Mesendoderm (in vitro differentiated cells): ENCODE results near the gene GRID2.
A peak's percentile ranks its signal among the peaks of the same experiment; 100 is the strongest.

Source experiments
- DNase-seq: peaks from one replicate; pipeline ENCODE4 v3.0.0; 2013
- H2AK5ac ChIP-seq: 2 replicates; pipeline ENCODE4 v1.6.1; 2013; ENCODE audit warnings: low read length, inconsistent platforms
- H2BK120ac ChIP-seq: 2 replicates; pipeline ENCODE4 v1.6.1; 2013; ENCODE audit warnings: low read depth, mild to moderate bottlenecking, low read length, moderate library complexity, mixed read lengths
- H2BK15ac ChIP-seq: replicated peaks from 2 replicates; pipeline ENCODE4 v1.6.1; 2013; ENCODE audit warnings: low read depth, mild to moderate bottlenecking, moderate library complexity
- H2BK5ac ChIP-seq: 2 replicates; pipeline ENCODE4 v1.6.1; 2013; ENCODE audit warnings: low read length, inconsistent platforms
- H3K18ac ChIP-seq: 2 replicates; pipeline ENCODE4 v1.6.1; 2013; ENCODE audit warnings: mild to moderate bottlenecking, low read length, mixed read lengths
- H3K23ac ChIP-seq: one replicate; pipeline ENCODE4 v1.6.1; 2013; ENCODE audit warnings: low read length
- H3K27ac ChIP-seq: 2 replicates; pipeline ENCODE4 v1.5.1; 2013; ENCODE audit warnings: low read depth, mild to moderate bottlenecking, inconsistent platforms, low read length, moderate library complexity
- H3K27me3 ChIP-seq: 2 replicates; pipeline ENCODE4 v1.6.1; 2013; ENCODE audit warnings: low read length, control low read depth, mild to moderate bottlenecking, inconsistent platforms; ENCODE audit not compliant: insufficient read depth, poor library complexity
- H3K36me3 ChIP-seq: 2 replicates; pipeline ENCODE4 v1.6.1; 2013; ENCODE audit warnings: low read length, inconsistent platforms; ENCODE audit not compliant: control insufficient read depth, insufficient read depth
- H3K4ac ChIP-seq: one replicate; pipeline ENCODE4 v1.6.1; 2013; ENCODE audit warnings: low read depth, mild to moderate bottlenecking, low read length, moderate library complexity
- H3K4me1 ChIP-seq: 2 replicates; pipeline ENCODE4 v1.6.1; 2013; ENCODE audit warnings: low read depth, low read length, inconsistent platforms; ENCODE audit not compliant: control insufficient read depth
- H3K4me2 ChIP-seq: 2 replicates; pipeline ENCODE4 v1.6.1; 2013; ENCODE audit warnings: low read length
- H3K4me3 ChIP-seq: 2 replicates; pipeline ENCODE4 v1.5.1; 2013; ENCODE audit warnings: mild to moderate bottlenecking, low read length
- H3K56ac ChIP-seq: one replicate; pipeline ENCODE4 v1.6.1; 2013; ENCODE audit warnings: low read length
- H3K79me1 ChIP-seq: 2 replicates; pipeline ENCODE4 v1.6.1; 2013; ENCODE audit warnings: low read length, inconsistent platforms
- H3K79me2 ChIP-seq: 2 replicates; pipeline ENCODE4 v1.6.1; 2013; ENCODE audit warnings: mild to moderate bottlenecking, low read length; ENCODE audit not compliant: control insufficient read depth, insufficient read depth
- H3K9ac ChIP-seq: 2 replicates; pipeline ENCODE4 v1.6.1; 2013; ENCODE audit warnings: low read length, inconsistent platforms
- H4K5ac ChIP-seq: one replicate; pipeline ENCODE4 v1.6.1; 2013; ENCODE audit warnings: low read length
- H4K8ac ChIP-seq: one replicate; pipeline ENCODE4 v1.6.1; 2013; ENCODE audit warnings: low read depth, mild to moderate bottlenecking, control low read depth, low read length, moderate library complexity
- WGBS: extraction: QIAGEN DNeasy Blood & Tissue Kit; methylation state at CpG from one replicate; pipeline ENCODE4 v1.1.7; 2013; ENCODE audit warnings: low lambda C conversion rate, missing lambda C conversion rate; ENCODE audit not compliant: insufficient coverage; ENCODE audit errors: extremely low coverage; 5-methylcytosine and 5-hydroxymethylcytosine counted together

The GRID2 gene

DNA sequence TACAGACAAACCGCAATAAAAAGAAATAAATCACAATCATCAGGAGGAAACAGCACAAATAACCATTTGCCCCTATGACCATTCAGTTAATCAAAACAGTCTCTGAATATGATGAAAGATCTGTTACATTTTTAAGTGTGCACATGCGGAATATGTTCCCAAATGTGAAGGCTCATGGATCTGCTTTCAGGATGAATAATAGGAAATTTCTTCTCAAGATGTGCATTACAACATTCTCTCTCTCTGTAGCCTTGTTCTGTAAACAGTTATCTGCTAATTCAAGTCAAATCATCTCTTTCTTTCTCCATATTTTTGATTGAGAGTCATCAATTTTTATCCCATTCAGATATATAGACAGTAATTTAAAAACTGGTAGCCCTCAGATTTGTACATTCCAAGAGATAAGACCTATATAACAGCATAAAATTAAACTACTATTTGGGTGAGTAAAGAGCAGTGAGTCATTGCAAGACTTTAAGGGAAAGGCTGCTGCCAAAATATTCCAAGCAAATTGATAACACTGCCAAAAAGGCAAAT is 1090.8 kb downstream of the GRID2 start:
- H3K23ac ChIP-seq: no peak overlapping the region
- no peak overlapping the region for H4K5ac ChIP-seq
- H2BK120ac ChIP-seq: no peak overlapping the region
- H3K4me3 ChIP-seq: no peak overlapping the region
- H2BK5ac ChIP-seq: no peak overlapping the region
- H3K27ac ChIP-seq: no peak overlapping the region
- no peak overlapping the region for H3K4me2 ChIP-seq
- no peaks in the 10 kb centered on the region for H3K36me3 ChIP-seq
- no peaks in the 10 kb centered on the region for H3K79me2 ChIP-seq
- no peak overlapping the region for H3K18ac ChIP-seq
- H3K9ac ChIP-seq: no peak overlapping the region
- H3K4me1 ChIP-seq: no peaks in the 10 kb centered on the region
- no peak for DNase-seq
- H3K56ac ChIP-seq: no peak overlapping the region
- no CpG with 5 or more reads among the region's 2 CpGs for WGBS
- no peak overlapping the region for H2BK15ac ChIP-seq
- H3K79me1 ChIP-seq: no peaks in the 10 kb centered on the region
- no peak overlapping the region for H2AK5ac ChIP-seq
- no peak overlapping the region for H3K4ac ChIP-seq
- no peaks in the 10 kb centered on the region for H3K27me3 ChIP-seq
- no peak overlapping the region for H4K8ac ChIP-seq

DNA sequence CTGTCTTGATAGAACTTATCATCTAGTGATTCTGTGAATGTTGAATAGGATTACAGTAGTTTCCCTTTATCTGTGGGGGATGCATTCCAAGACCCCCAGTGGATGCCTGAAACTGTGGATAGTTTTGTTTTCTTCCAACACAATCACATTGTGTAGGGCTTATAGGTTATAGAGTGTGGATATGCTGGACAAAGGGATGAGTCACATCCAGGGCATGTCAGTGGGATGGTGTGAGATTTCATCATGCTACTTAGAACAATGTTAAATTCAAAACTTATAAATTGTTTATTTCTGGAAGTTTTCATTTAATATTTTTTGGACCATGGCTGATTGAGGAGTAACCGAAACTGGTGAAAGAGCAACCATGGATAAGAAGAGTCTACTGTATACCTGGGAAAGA is 1092.5 kb downstream of the GRID2 start:
- H2BK5ac ChIP-seq: no peak overlapping the region
- H3K79me1 ChIP-seq: no peaks in the 10 kb centered on the region
- no peak overlapping the region for H3K18ac ChIP-seq
- no peak overlapping the region for H3K23ac ChIP-seq
- no peak overlapping the region for H2BK15ac ChIP-seq
- H2BK120ac ChIP-seq: no peak overlapping the region
- H3K4me2 ChIP-seq: no peak overlapping the region
- no peak overlapping the region for H3K56ac ChIP-seq
- H3K27ac ChIP-seq: no peak overlapping the region
- DNase-seq: peak; percentile 30
- H3K4me1 ChIP-seq: no peaks in the 10 kb centered on the region
- no peaks in the 10 kb centered on the region for H3K27me3 ChIP-seq
- H3K9ac ChIP-seq: no peak overlapping the region
- peak overlapping the region; percentile 76 for H4K8ac ChIP-seq
- no CpG with 5 or more reads among the region's 1 CpG for WGBS
- no peaks in the 10 kb centered on the region for H3K36me3 ChIP-seq
- H4K5ac ChIP-seq: no peak overlapping the region
- H3K4ac ChIP-seq: no peak overlapping the region
- no peak overlapping the region for H3K4me3 ChIP-seq
- H2AK5ac ChIP-seq: no peak overlapping the region
- no peaks in the 10 kb centered on the region for H3K79me2 ChIP-seq

DNA sequence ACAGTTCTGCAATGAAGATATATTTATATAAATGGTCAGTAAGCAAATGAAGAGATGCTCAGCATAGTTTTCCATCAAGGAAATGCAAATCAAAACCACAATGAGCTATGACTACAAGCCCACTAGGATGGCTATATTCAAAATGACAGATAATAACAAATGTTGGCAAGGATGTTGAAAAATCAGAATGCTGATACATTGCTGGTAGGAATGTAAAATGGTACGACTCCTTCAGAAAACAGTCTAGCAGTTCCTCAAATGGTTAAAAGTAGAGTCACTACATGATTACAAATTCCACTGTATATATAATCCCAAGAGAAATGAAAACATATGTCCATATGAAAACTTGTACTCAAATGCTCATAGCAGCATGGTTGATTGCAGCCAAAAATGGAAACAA is 1099.8 kb downstream of the GRID2 start:
- no peaks in the 10 kb centered on the region for H3K27me3 ChIP-seq
- no peak overlapping the region for H3K4ac ChIP-seq
- H3K36me3 ChIP-seq: no peaks in the 10 kb centered on the region
- no peak overlapping the region for H3K27ac ChIP-seq
- no peak overlapping the region for H3K56ac ChIP-seq
- H3K4me1 ChIP-seq: no peaks in the 10 kb centered on the region
- no peak overlapping the region for H3K18ac ChIP-seq
- H3K4me2 ChIP-seq: no peak overlapping the region
- no peak overlapping the region for H2BK120ac ChIP-seq
- no CpG with 5 or more reads among the region's 1 CpG for WGBS
- H2BK5ac ChIP-seq: no peak overlapping the region
- H3K79me1 ChIP-seq: no peaks in the 10 kb centered on the region
- no peak overlapping the region for H3K4me3 ChIP-seq
- DNase-seq: no peak
- H3K23ac ChIP-seq: no peak overlapping the region
- no peaks in the 10 kb centered on the region for H3K79me2 ChIP-seq
- H2BK15ac ChIP-seq: no peak overlapping the region
- H3K9ac ChIP-seq: no peak overlapping the region
- H2AK5ac ChIP-seq: no peak overlapping the region
- H4K5ac ChIP-seq: no peak overlapping the region
- no peak overlapping the region for H4K8ac ChIP-seq

DNA sequence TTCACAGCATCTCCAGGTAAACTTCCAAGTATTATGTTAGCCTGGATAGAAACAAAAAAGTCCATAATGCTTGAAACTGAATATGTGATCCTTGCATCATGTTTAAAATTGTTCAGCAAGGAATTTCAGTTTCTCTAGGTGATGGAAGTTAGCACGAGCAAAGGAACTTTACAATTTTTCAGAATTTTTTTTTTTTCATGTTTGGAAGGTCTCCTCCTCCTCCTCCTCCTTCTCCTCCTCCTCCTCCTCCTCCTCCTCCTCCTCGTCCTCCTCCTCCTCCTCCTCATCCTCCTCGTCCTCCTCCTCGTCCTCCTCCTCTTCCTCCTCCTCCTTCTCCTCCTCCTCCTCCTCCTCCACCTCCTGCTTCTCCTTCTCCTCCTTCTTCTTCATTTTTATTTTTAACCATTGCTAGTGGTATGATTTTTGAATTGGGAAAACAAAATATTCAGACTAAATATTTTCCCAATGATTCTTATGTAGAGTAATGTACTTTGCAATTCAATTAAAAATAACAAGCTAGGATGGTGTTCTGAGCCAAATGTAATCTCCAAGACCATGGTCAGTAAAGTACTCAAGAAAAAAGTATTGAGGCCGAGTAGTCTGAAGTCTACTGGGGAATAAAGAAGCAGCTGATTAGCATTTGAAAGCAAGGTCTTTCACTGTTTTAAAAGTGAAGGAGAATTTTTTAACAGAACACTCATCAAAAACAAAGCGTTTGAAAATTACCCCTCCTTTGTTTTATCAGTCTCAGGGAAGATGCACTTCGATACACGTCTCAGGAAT is 1103.9 kb downstream of the GRID2 start:
- Histone ChIP-seq H3K79me2 (no peaks in the 10 kb centered on the region), H3K4me1 (no peaks in the 10 kb centered on the region), H3K9ac (no peak overlapping the region), H3K56ac (no peak overlapping the region), H2AK5ac (no peak overlapping the region), H3K4me3 (no peak overlapping the region), H2BK5ac (no peak overlapping the region), H3K27me3 (no peaks in the 10 kb centered on the region), H3K4me2 (no peak overlapping the region), H2BK15ac (no peak overlapping the region), H3K23ac (no peak overlapping the region), H4K8ac (no peak overlapping the region), H2BK120ac (no peak overlapping the region), H3K18ac (no peak overlapping the region), H3K36me3 (no peaks in the 10 kb centered on the region), H4K5ac (no peak overlapping the region), H3K79me1 (no peaks in the 10 kb centered on the region), H3K27ac (no peak overlapping the region), H3K4ac (no peak overlapping the region)
- DNase-seq: no peak
- WGBS: no CpG with 5 or more reads among the region's 8 CpGs

DNA sequence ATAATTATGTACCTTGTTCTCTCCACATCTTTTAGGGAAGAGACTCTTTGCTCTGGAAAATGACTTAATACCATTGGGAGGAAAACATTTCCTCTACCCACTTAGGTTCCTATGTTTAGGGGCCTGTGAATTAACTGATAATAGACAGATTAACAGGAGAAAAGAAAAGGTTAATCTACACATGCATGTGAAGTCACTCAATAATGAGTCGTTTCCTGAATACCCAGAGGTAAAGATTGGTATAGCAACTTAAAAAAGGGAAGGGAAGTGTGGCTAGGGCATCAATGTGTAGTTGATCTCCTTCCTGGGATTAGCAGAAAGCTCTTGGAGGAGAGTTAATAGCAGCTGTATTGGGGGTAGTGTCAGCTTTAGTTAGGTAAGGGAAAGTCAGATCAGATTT is 1105.3 kb downstream of the GRID2 start:
- H3K4me1 ChIP-seq: no peaks in the 10 kb centered on the region
- H3K36me3 ChIP-seq: no peaks in the 10 kb centered on the region
- H3K23ac ChIP-seq: no peak overlapping the region
- H2BK5ac ChIP-seq: no peak overlapping the region
- H2AK5ac ChIP-seq: no peak overlapping the region
- no peaks in the 10 kb centered on the region for H3K79me1 ChIP-seq
- no peak overlapping the region for H3K9ac ChIP-seq
- no peaks in the 10 kb centered on the region for H3K79me2 ChIP-seq
- no peak overlapping the region for H3K18ac ChIP-seq
- no peak overlapping the region for H3K27ac ChIP-seq
- H3K27me3 ChIP-seq: no peaks in the 10 kb centered on the region
- DNase-seq: peak; percentile 51
- no peak overlapping the region for H3K4ac ChIP-seq
- WGBS: no CpG with 5 or more reads among the region's 1 CpG
- H3K4me3 ChIP-seq: no peak overlapping the region
- no peak overlapping the region for H4K5ac ChIP-seq
- H2BK120ac ChIP-seq: no peak overlapping the region
- H4K8ac ChIP-seq: no peak overlapping the region
- no peak overlapping the region for H3K56ac ChIP-seq
- H2BK15ac ChIP-seq: no peak overlapping the region
- H3K4me2 ChIP-seq: no peak overlapping the region
